PFSK-1 (cell line): ENCODE measurements around the gene CTSO.

Source experiments
- FOXP2 ChIP-seq: optimal IDR thresholded peaks from 2 replicates; pipeline ENCODE3; 2011; ENCODE audit warnings: borderline replicate concordance, control low read depth, inconsistent platforms; ENCODE audit not compliant: insufficient read depth; ENCODE audit errors: extremely low read length, extremely low read depth
- POLR2AphosphoS5 ChIP-seq: IDR thresholded peaks from 2 replicates; pipeline ENCODE4 v1.6.1; 2012; ENCODE audit warnings: low read depth, mild to moderate bottlenecking, control low read depth, low read length, moderate library complexity
- REST ChIP-seq, 2 experiments: IDR thresholded peaks; 2 replicates each; pipeline versions ENCODE4 v1.6.1 to v1.8.0; 2011 to 2012; ENCODE audit warnings: low read depth in 2 of 2, low read length in 2 of 2, control low read depth in 1 of 2, inconsistent platforms in 1 of 2, mild to moderate bottlenecking in 1 of 2, moderate library complexity in 1 of 2; ENCODE audit not compliant: insufficient read depth in 1 of 2
- SIN3A ChIP-seq: IDR thresholded peaks from 2 replicates; pipeline ENCODE4 v1.6.1; 2012; ENCODE audit warnings: mild to moderate bottlenecking, low read length, moderate library complexity, borderline replicate concordance; ENCODE audit not compliant: insufficient read depth
- TAF1 ChIP-seq: IDR thresholded peaks from 2 replicates; pipeline ENCODE4 v1.6.1; 2012; ENCODE audit warnings: low read length, control low read depth, borderline replicate concordance; ENCODE audit not compliant: insufficient read depth

CTSO gene

DNA sequence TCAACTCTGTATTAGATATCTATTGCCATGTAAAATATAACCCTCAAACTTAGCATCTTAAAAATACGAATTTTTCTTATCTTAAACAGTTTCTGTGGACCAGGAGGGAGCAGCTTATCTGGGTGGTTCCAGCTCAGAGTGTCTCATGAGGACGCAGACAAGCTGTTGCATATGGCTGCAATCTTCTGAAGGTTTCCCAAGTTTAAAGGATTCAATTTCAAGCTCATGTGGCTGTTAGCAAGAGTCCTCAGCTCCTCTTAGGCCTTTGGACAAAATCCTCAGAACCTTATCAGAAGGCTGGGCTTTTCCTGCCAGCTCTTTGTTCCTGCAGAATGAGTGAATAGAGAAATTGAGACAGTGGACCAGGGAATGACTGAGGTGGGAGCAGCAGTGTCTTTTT lies 2.8 kb upstream of the CTSO start:
- no peak for TF ChIP-seq FOXP2
- TF ChIP-seq SIN3A, result no peak
- TF ChIP-seq REST (IDR thresholded peaks at IDR 0.05; ENCODE audit: insufficient read depth in 1 of 2, low read depth in 2 of 2, low read length in 2 of 2), result no peak
- TF ChIP-seq POLR2AphosphoS5, result no peak
- TF ChIP-seq TAF1, result no peak

- no peak for TF ChIP-seq TAF1
Observed at GRCh38 chr4:155954939-155955338, 1.3 kb upstream of the CTSO start.

DNA sequence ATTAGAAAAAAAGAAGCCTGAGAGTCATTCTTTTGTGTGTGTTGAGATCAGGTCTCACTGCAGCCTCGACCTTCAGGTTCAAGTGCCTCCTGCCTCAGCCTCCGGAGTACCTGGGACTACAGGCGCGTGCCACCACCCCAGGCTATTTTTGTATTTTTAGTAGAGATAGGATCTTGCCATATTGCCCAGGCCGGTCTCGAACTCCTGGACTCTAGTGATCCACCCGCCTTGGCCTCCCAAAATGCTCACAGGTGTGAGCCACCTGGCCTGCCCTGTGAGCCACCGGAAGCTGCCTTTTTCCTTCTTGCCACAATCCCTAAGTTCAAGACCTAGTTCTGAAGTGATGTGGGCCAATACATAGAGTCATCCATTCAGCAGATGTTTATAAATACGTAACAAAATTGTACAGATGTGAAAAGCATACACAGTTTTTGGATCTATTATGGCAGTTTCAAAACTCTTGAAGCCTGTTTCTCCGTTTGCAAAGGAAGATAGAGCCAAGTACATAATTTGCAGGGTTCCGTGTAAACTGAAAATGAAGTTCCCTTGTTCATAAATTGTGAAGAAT lies 536 bp upstream of the CTSO start:
- TF ChIP-seq TAF1, result no peak
- TF ChIP-seq POLR2AphosphoS5, result no peak
- no peak for TF ChIP-seq FOXP2
- no peak for TF ChIP-seq SIN3A
- TF ChIP-seq REST (IDR thresholded peaks at IDR 0.05; ENCODE audit: insufficient read depth in 1 of 2, low read depth in 2 of 2, low read length in 2 of 2), result no peak

DNA sequence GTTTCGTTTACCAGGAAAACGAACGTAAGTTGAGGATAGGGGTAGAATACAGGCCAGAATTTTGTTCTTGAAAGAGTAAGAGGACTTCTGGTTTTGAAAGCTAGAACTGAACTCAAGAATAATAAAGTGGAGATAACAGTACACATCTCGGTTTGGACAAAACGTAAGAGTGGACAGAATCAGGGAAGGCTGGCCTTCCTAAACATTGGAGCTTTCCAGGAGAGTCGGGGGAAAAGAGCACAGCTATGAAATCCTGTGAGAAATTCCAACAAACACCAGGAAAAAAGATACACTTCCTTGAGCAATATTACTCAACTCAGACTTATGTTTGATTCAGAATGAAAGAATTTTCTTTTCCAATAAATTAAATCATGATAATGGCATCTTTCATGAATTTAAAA lies 1.2 kb downstream of the CTSO start:
- TF ChIP-seq FOXP2, result no peak
- TF ChIP-seq REST (IDR thresholded peaks at IDR 0.05; ENCODE audit: insufficient read depth in 1 of 2, low read depth in 2 of 2, low read length in 2 of 2), result no peak

DNA sequence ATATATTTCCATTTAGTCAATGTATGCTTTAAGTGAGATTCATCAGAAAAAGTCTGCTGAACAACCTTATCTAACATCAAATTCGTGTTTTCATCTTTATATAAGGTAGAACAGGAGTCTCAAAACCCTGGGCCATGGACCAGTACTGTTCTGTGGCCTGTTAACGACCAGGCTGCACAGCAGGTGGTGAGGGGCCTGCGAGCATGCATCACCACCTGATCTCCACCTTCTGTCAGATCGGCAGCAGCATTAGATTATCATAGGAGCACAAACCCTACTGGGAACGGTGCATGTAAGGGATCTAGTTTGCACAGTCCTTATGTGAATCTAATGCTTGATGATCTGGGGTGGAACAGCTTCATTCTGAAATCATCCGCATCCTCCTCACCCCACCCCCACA lies 3.2 kb downstream of the CTSO start:
- TF ChIP-seq REST (IDR thresholded peaks at IDR 0.05; ENCODE audit: insufficient read depth in 1 of 2, low read depth in 2 of 2, low read length in 2 of 2) (no peak), FOXP2 (no peak), TAF1 (no peak), SIN3A (no peak), POLR2AphosphoS5 (no peak)
